ENCODE measurements around the gene RGS8.

The RGS8 gene

DNA sequence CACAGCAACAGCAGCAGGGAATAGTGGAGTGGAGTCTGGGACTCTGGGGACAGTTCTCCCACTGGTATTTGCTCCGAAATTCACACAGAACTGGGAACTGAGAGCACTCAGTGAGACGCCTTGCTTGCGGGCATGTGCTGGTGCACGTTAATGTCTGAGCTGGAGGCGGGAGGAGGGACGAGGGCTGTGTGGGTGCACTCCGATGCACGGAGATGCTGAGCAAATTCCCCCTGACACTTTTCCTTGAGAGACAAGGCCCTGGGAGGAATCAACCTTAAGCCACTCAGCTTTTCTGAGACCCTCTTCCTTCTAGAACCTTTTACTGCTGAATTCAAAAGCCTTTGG, 2.8 kb downstream of the RGS8 start:
- H3K9ac ChIP-seq (ENCODE audit: low read depth, low read length) = no peak overlapping the region
- no peaks in the 10 kb centered on the region; the same call in 1 of the 2 replicates for H3K4me1 ChIP-seq (ENCODE audit: insufficient read depth, low read length)
- no peak overlapping the region for H3K4me3 ChIP-seq (ENCODE audit: low read length)
- peaks cover 56% of the 10 kb centered on the region for H3K27me3 ChIP-seq (ENCODE audit: insufficient read depth, low read length)
- H3K27ac ChIP-seq (ENCODE audit: low read length) = no peak overlapping the region
- H3K36me3 ChIP-seq (ENCODE audit: insufficient read depth, low read depth, low read length) = no peaks in the 10 kb centered on the region
- H3K9me3 ChIP-seq (ENCODE audit: insufficient read depth, low read depth, low read length) = no peaks in the 10 kb centered on the region

DNA sequence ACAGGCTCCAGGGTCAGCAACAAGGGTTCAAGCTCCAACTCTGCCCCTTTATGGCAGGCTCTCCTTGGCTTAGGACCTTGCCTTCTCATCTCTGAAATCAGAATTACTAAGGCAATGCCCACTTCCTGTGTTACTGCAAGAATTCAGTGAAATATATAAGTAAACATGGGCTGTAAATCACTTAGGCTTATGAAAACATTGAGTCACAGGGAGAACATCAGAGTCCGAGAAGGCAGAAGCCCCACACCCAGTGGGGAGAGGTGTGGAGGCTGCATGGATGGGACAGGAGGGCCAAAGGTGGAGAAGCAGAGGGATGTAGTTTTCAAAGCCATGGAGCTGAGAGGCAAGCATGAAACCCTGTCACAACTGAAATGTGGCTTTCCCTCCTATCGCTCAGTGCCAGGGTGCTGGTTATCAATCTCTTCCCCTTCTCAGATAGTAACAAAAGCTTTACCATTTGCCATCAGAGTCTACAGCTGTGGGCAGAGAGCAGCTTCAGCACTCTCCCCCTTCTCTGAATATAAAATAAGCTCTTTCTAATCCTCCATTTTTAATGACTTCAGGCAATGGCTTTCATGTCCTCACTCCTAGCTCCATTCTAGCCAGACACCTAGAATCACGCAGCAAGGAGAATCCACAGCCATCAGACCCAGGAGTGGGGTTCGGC, 3.4 kb downstream of the RGS8 start:
- Histone ChIP-seq H3K27ac (ENCODE audit: low read length) (no peak overlapping the region), H3K27me3 (ENCODE audit: insufficient read depth, low read length) (peaks cover 51% of the 10 kb centered on the region), H3K9me3 (ENCODE audit: insufficient read depth, low read depth, low read length) (no peaks in the 10 kb centered on the region), H3K9ac (ENCODE audit: low read depth, low read length) (no peak overlapping the region), H3K4me3 (ENCODE audit: low read length) (no peak overlapping the region), H3K4me1 (ENCODE audit: insufficient read depth, low read length) (no peaks in the 10 kb centered on the region; the same call in 1 of the 2 replicates), H3K36me3 (ENCODE audit: insufficient read depth, low read depth, low read length) (no peaks in the 10 kb centered on the region)

DNA sequence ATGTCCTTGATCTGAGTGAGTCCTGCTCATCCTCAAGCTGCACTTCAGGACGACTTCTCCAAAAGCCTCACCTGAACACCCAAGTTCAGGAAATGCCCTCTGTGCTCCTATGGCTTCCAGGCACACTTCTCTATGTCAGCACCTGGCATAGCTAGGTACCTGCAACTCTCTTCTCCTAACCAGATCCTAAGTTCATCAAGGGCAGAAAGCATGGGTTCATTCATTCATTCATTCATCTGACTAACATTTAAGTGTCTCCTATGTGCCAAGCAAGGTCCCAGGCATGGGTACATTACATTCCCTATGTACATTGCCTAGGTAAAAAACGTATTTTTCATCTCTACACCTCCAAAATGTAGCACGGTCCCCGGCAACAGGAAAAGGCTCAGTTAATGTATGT, 4.0 kb downstream of the RGS8 start:
- H3K4me3 ChIP-seq (ENCODE audit: low read length) = no peak overlapping the region
- no peak overlapping the region for H3K9ac ChIP-seq (ENCODE audit: low read depth, low read length)
- H3K27ac ChIP-seq (ENCODE audit: low read length) = no peak overlapping the region
- H3K36me3 ChIP-seq (ENCODE audit: insufficient read depth, low read depth, low read length) = no peaks in the 10 kb centered on the region
- H3K4me1 ChIP-seq (ENCODE audit: insufficient read depth, low read length) = no peaks in the 10 kb centered on the region; the same call in 1 of the 2 replicates
- H3K9me3 ChIP-seq (ENCODE audit: insufficient read depth, low read depth, low read length) = no peaks in the 10 kb centered on the region
- peaks cover 45% of the 10 kb centered on the region for H3K27me3 ChIP-seq (ENCODE audit: insufficient read depth, low read length)

DNA sequence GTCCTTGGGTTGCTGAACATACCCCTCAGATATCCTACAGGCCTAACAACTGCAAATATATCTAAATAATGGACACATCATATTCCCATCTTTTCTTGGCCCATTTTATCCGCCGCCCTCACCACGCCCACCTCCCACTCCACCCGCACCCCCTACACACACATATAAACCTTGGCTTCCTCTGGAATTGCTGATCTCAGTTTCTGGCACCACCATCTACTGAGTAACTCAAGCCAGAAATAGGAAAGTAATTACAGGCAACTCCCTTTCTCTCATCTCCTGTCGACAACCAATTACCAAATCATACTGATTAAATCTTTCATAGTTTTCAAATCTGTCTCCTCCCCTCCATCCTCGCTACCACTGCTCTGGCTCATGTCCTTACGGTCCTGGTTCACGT, 4.7 kb downstream of the RGS8 start:
- Histone ChIP-seq H3K27me3 (ENCODE audit: insufficient read depth, low read length) (peaks cover 38% of the 10 kb centered on the region), H3K9me3 (ENCODE audit: insufficient read depth, low read depth, low read length) (no peaks in the 10 kb centered on the region), H3K27ac (ENCODE audit: low read length) (no peak overlapping the region), H3K36me3 (ENCODE audit: insufficient read depth, low read depth, low read length) (no peaks in the 10 kb centered on the region), H3K4me1 (ENCODE audit: insufficient read depth, low read length) (no peaks in the 10 kb centered on the region; the same call in 1 of the 2 replicates), H3K4me3 (ENCODE audit: low read length) (no peak overlapping the region), H3K9ac (ENCODE audit: low read depth, low read length) (no peak overlapping the region)

DNA sequence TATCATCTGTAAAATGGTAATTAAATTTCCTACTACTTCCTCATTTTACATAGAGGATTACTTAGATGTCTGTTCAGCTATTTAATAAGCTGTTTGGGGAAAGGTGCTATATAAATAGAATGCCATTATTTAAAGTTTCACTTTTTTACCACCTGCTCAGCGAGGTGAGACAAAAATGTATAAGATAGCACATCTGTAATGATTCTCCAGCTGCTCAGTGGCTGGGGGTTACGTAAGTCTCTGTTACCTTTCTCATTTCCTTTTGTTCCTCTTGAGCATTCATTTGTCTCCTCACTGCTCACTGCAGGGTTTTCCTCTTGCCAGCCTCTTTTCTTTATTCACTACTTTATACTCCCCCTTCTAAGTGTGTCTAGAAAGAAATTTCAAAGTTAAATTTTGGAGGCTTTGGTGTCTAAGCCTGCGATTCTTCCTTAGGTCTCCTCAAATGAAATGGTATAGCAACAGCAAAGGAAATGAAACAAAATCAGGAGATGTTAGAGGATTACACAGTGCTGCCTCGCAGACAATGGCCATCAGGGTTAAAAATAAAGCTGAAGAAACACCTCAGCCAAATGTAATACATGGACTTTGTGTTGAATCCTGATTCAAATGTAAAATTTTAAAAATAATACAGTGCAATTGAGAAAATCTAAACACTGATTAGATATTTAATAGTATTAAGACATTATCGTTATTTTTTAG, 6.8 kb downstream of the RGS8 start:
- no peaks in the 10 kb centered on the region for H3K9me3 ChIP-seq (ENCODE audit: insufficient read depth, low read depth, low read length)
- H3K9ac ChIP-seq (ENCODE audit: low read depth, low read length) = no peak overlapping the region
- H3K27ac ChIP-seq (ENCODE audit: low read length) = no peak overlapping the region
- H3K27me3 ChIP-seq (ENCODE audit: insufficient read depth, low read length) = peaks cover 16% of the 10 kb centered on the region
- no peaks in the 10 kb centered on the region for H3K36me3 ChIP-seq (ENCODE audit: insufficient read depth, low read depth, low read length)
- peaks cover 2% of the 10 kb centered on the region; the same call in 1 of the 2 replicates for H3K4me1 ChIP-seq (ENCODE audit: insufficient read depth, low read length)
- H3K4me3 ChIP-seq (ENCODE audit: low read length) = no peak overlapping the region

DNA sequence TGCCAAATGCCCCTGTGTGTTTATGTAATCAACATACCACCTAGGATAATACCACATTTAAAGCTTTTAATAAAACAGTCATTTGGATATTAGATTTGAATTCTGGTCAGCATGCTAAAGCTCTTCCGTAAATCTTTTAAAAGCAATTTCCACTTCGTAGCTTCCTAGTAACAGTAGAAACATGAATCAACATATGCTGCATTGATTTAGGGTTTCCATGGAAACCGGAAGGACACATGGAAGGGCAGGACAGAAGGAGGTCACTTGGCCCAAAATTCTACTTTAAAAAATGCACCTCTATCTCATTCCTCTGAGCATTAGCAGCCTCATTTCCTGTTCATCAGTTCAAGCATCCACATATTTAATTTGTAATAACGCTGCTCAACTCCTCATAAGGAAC, 8.1 kb downstream of the RGS8 start:
- Histone ChIP-seq H3K36me3 (ENCODE audit: insufficient read depth, low read depth, low read length) (no peaks in the 10 kb centered on the region), H3K4me1 (ENCODE audit: insufficient read depth, low read length) (peaks cover 10% of the 10 kb centered on the region; the same call in 1 of the 2 replicates), H3K27ac (ENCODE audit: low read length) (no peak overlapping the region), H3K27me3 (ENCODE audit: insufficient read depth, low read length) (peaks cover 11% of the 10 kb centered on the region; the same call in 1 of the 2 replicates), H3K9ac (ENCODE audit: low read depth, low read length) (no peak overlapping the region), H3K4me3 (ENCODE audit: low read length) (no peak overlapping the region), H3K9me3 (ENCODE audit: insufficient read depth, low read depth, low read length) (no peaks in the 10 kb centered on the region)

GRCh38 chr1:182674346-182675246, 9.8 kb downstream of the RGS8 start:
- no peak overlapping the region for H3K27ac ChIP-seq (ENCODE audit: low read length)
- no peaks in the 10 kb centered on the region for H3K9me3 ChIP-seq (ENCODE audit: insufficient read depth, low read depth, low read length)
- no peaks in the 10 kb centered on the region; the same call in 1 of the 2 replicates for H3K27me3 ChIP-seq (ENCODE audit: insufficient read depth, low read length)
- no peaks in the 10 kb centered on the region for H3K36me3 ChIP-seq (ENCODE audit: insufficient read depth, low read depth, low read length)
- H3K4me1 ChIP-seq (ENCODE audit: insufficient read depth, low read length) = peaks cover 10% of the 10 kb centered on the region; the same call in 1 of the 2 replicates
- H3K4me3 ChIP-seq (ENCODE audit: low read length) = no peak overlapping the region
- no peak overlapping the region for H3K9ac ChIP-seq (ENCODE audit: low read depth, low read length)

GRCh38 chr1:182672487-182672836, 11.9 kb downstream of the RGS8 start:
- Histone ChIP-seq H3K9ac (ENCODE audit: low read depth, low read length) (no peak overlapping the region), H3K36me3 (ENCODE audit: insufficient read depth, low read depth, low read length) (no peaks in the 10 kb centered on the region), H3K27ac (ENCODE audit: low read length) (no peak overlapping the region), H3K27me3 (ENCODE audit: insufficient read depth, low read length) (peaks cover under 1% of the 10 kb centered on the region), H3K4me1 (ENCODE audit: insufficient read depth, low read length) (peaks cover 12% of the 10 kb centered on the region; the same call in 1 of the 2 replicates), H3K4me3 (ENCODE audit: low read length) (no peak overlapping the region), H3K9me3 (ENCODE audit: insufficient read depth, low read depth, low read length) (no peaks in the 10 kb centered on the region)

- Histone ChIP-seq H3K4me1 (ENCODE audit: insufficient read depth, low read length) (peaks cover 17% of the 10 kb centered on the region), H3K27ac (ENCODE audit: low read length) (no peak overlapping the region), H3K36me3 (ENCODE audit: insufficient read depth, low read depth, low read length) (no peaks in the 10 kb centered on the region), H3K9ac (ENCODE audit: low read depth, low read length) (no peak overlapping the region), H3K4me3 (ENCODE audit: low read length) (no peak overlapping the region), H3K9me3 (ENCODE audit: insufficient read depth, low read depth, low read length) (no peaks in the 10 kb centered on the region), H3K27me3 (ENCODE audit: insufficient read depth, low read length) (peaks cover 4% of the 10 kb centered on the region)
Measured at GRCh38 chr1:182671750-182672486, 12.5 kb downstream of the RGS8 start.

GRCh38 chr1:182670032-182670749, 14.2 kb downstream of the RGS8 start:
- H3K9ac ChIP-seq (ENCODE audit: low read depth, low read length) = no peak overlapping the region
- H3K36me3 ChIP-seq (ENCODE audit: insufficient read depth, low read depth, low read length) = no peaks in the 10 kb centered on the region
- no peaks in the 10 kb centered on the region for H3K9me3 ChIP-seq (ENCODE audit: insufficient read depth, low read depth, low read length)
- peaks cover 28% of the 10 kb centered on the region for H3K4me1 ChIP-seq (ENCODE audit: insufficient read depth, low read length)
- no peak overlapping the region for H3K27ac ChIP-seq (ENCODE audit: low read length)
- no peak overlapping the region for H3K4me3 ChIP-seq (ENCODE audit: low read length)
- H3K27me3 ChIP-seq (ENCODE audit: insufficient read depth, low read length) = peaks cover 19% of the 10 kb centered on the region

DNA sequence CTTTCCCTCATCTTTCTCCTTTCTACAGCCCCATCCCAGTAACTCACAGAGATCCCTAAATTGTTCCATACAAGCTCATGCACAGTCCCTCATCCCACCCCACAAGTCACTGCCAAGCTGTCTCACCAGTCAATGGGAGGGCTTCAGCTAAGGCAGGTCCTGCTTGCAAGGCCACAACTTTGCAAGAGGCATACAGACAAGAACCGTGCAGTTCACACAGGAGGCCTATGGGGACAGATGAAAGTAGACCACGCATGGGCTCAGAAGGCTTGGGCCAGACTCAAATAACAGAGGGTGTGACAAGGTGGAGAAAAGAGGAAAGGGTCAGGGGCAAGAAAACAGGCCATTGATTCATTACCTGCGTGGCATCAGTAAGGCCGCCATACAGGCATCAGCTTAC, 15.1 kb downstream of the RGS8 start:
- peaks cover 24% of the 10 kb centered on the region for H3K27me3 ChIP-seq (ENCODE audit: insufficient read depth, low read length)
- no peaks in the 10 kb centered on the region for H3K36me3 ChIP-seq (ENCODE audit: insufficient read depth, low read depth, low read length)
- H3K9ac ChIP-seq (ENCODE audit: low read depth, low read length) = no peak overlapping the region
- H3K4me3 ChIP-seq (ENCODE audit: low read length) = no peak overlapping the region
- H3K27ac ChIP-seq (ENCODE audit: low read length) = no peak overlapping the region
- peaks cover 28% of the 10 kb centered on the region for H3K4me1 ChIP-seq (ENCODE audit: insufficient read depth, low read length)
- no peaks in the 10 kb centered on the region for H3K9me3 ChIP-seq (ENCODE audit: insufficient read depth, low read depth, low read length)
